ENCODE results near the gene TMEM88. TPM values are rescaled to one million over a fixed set of nuclear protein-coding genes. Genes with fewer than 3 reads are reported as not detected.
"Not testable (repeated sequence)": the region's sequence is repeated elsewhere in the genome, so short reads cannot be mapped to it uniquely, and the experiment has no call there.

TMEM88 gene
- 26.3 TPM for total RNA-seq

- DNase-seq (ENCODE audit: extremely low spot score in 2 of 2): peak; percentile 87 to 92
- H3K9me3 ChIP-seq: no peaks in the 10 kb centered on the region
- peaks cover 47% of the 10 kb centered on the region for H3K4me1 ChIP-seq
- H3K4me3 ChIP-seq: peak within 1 kb of the TSS; percentile 53 to 72
- no peaks in the 10 kb centered on the region for H3K27me3 ChIP-seq
- intact Hi-C loops (cut with DNase I): loop anchor here (5.0 kb wide), 2 partner anchors 32 to 33 kb away; partner anchors contain the start of gene CHD3
- no peak for TF ChIP-seq CTCF (IDR thresholded peaks at IDR 0.05)
- TF ChIP-seq POLR2AphosphoS5 (IDR thresholded peaks at IDR 0.05; ENCODE audit: insufficient read depth in 1 of 2, low read depth in 1 of 2): no peak
- TF ChIP-seq POLR2A (IDR thresholded peaks at IDR 0.05): no peak
- H3K27ac ChIP-seq: peak within 1 kb of the TSS; percentile 85
- peaks cover 0 to 14% of the 10 kb centered on the region in 2 donors for H3K36me3 ChIP-seq
Measured at GRCh38 chr17:7854851-7855659, at the start of gene TMEM88. Gene TMEM88 (plus strand): TSS chr17:7855066. CDS start chr17:7855075, 9 bp downstream.

GRCh38 chr17:7806587-7806986 is 48.3 kb upstream of the TMEM88 start:
- H3K4me1 ChIP-seq: no peaks in the 10 kb centered on the region
- no peaks in the 10 kb centered on the region for H3K9me3 ChIP-seq
- no peaks in the 10 kb centered on the region for H3K27me3 ChIP-seq
- no peak overlapping the region for H3K4me3 ChIP-seq
- no peaks in the 10 kb centered on the region for H3K36me3 ChIP-seq
- TF ChIP-seq POLR2AphosphoS5 (IDR thresholded peaks at IDR 0.05; ENCODE audit: insufficient read depth in 1 of 2, low read depth in 1 of 2) (no peak), POLR2A (IDR thresholded peaks at IDR 0.05) (no peak), CTCF (IDR thresholded peaks at IDR 0.05) (no peak)
- DNase-seq (ENCODE audit: extremely low spot score in 2 of 2): no peak
- intact Hi-C loops (cut with DNase I): no loop called here
- no peak overlapping the region for H3K27ac ChIP-seq

- H3K4me3 ChIP-seq: no peak overlapping the region
- H3K9me3 ChIP-seq: no peaks in the 10 kb centered on the region
- no peaks in the 10 kb centered on the region for H3K27me3 ChIP-seq
- H3K36me3 ChIP-seq: no peaks in the 10 kb centered on the region
- no peak overlapping the region for H3K27ac ChIP-seq
- intact Hi-C loops (cut with DNase I): no loop called here
- DNase-seq (ENCODE audit: extremely low spot score in 2 of 2): no peak
- no peak for TF ChIP-seq POLR2AphosphoS5 (IDR thresholded peaks at IDR 0.05; ENCODE audit: insufficient read depth in 1 of 2, low read depth in 1 of 2)
- TF ChIP-seq POLR2A (IDR thresholded peaks at IDR 0.05): no peak
- TF ChIP-seq CTCF (IDR thresholded peaks at IDR 0.05): no peak
- H3K4me1 ChIP-seq: no peaks in the 10 kb centered on the region
Measured at GRCh38 chr17:7807206-7807605, 47.7 kb upstream of the TMEM88 start.

GRCh38 chr17:7809086-7809790 is 45.6 kb upstream of the TMEM88 start:
- no peaks in the 10 kb centered on the region for H3K9me3 ChIP-seq
- intact Hi-C loops (cut with DNase I): loop anchor here (1.0 kb wide), 1 partner anchor 34 kb away; no protein-coding TSS in a partner anchor
- H3K4me1 ChIP-seq: no peaks in the 10 kb centered on the region

GRCh38 chr17:7809791-7810343 is 45.0 kb upstream of the TMEM88 start:
- H3K9me3 ChIP-seq; H3K36me3 ChIP-seq; H3K27ac ChIP-seq; H3K4me3 ChIP-seq; H3K27me3 ChIP-seq; H3K4me1 ChIP-seq; DNase-seq (ENCODE audit: extremely low spot score in 2 of 2): not testable (repeated sequence)
- intact Hi-C loops (cut with DNase I): loop anchor here (1.0 kb wide), 1 partner anchor 33 kb away; no protein-coding TSS in a partner anchor

More at GRCh38 chr17:7809086-7809790, 45.6 kb upstream of the TMEM88 start:
- Histone ChIP-seq H3K27me3 (no peaks in the 10 kb centered on the region), H3K36me3 (no peaks in the 10 kb centered on the region), H3K4me3 (no peak overlapping the region), H3K27ac (no peak overlapping the region)
- TF ChIP-seq POLR2AphosphoS5 (IDR thresholded peaks at IDR 0.05; ENCODE audit: insufficient read depth in 1 of 2, low read depth in 1 of 2): no peak
- no peak for TF ChIP-seq CTCF (IDR thresholded peaks at IDR 0.05)
- no peak for TF ChIP-seq POLR2A (IDR thresholded peaks at IDR 0.05)
- DNase-seq (ENCODE audit: extremely low spot score in 2 of 2): no peak
